Measurements from ENCODE around the gene CDH18.

DNA sequence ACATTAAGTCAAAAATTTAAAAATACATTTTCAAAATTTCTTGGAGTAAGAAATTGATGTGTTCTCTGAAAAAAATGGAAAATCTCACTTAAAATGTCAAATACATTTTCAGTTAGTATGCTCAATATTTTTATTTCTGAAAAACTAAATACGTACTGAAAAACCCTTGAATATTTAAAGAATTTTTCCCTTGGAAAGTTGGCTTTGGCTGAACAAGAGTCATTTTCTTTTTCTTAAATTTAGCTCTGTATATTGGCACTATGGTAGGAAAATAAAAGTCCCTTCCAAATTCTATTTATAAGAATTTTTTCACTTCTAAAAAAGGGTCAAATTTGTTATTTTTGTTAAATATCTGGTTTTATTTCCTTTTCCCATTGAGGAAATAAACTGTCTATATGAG lies 29.0 kb upstream of the CDH18 start:
- TF ChIP-seq, protein P1, sequence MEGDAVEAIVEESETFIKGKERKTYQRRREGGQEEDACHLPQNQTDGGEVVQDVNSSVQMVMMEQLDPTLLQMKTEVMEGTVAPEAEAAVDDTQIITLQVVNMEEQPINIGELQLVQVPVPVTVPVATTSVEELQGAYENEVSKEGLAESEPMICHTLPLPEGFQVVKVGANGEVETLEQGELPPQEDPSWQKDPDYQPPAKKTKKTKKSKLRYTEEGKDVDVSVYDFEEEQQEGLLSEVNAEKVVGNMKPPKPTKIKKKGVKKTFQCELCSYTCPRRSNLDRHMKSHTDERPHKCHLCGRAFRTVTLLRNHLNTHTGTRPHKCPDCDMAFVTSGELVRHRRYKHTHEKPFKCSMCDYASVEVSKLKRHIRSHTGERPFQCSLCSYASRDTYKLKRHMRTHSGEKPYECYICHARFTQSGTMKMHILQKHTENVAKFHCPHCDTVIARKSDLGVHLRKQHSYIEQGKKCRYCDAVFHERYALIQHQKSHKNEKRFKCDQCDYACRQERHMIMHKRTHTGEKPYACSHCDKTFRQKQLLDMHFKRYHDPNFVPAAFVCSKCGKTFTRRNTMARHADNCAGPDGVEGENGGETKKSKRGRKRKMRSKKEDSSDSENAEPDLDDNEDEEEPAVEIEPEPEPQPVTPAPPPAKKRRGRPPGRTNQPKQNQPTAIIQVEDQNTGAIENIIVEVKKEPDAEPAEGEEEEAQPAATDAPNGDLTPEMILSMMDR (IDR thresholded peaks at IDR 0.05), result no peak
- no peak for TF ChIP-seq POLR2A (IDR thresholded peaks at IDR 0.05)
